IMR-90 (cell line): ENCODE data around the gene TAAR1. TPM values are rescaled to one million over a fixed set of nuclear protein-coding genes. Genes with fewer than 3 reads are reported as not detected.
"Not testable (repeated sequence)": the region's sequence is repeated elsewhere in the genome, so short reads cannot be mapped to it uniquely, and the experiment has no call there.

Experiments used
- ATAC-seq: fragments of 200-7000 bp; cut with Tn5 transposase; 2 replicates; pipeline ENCODE4 v1.9.1; 2020; ENCODE audit warnings: low read depth, mild to moderate bottlenecking, moderate library complexity
- BruUV-seq: library from RNA; stranded (reverse); fragments of 400-500 nt; replicated peaks from 2 replicates; lab custom pipeline; 2021; lab: Mats Ljungman, UMichigan
- CTCF ChIA-PET: fragments of 300-600 bp; formaldehyde crosslinking; extraction: SDS; loops from one replicate; lab custom pipeline; 2021; ENCODE audit warnings: antibody characterized with exemption; lab: Yijun Ruan, JAX
- POLR2A ChIA-PET: fragments of 300-600 bp; sonication (Branson Sonifier 250); formaldehyde crosslinking; loops from one replicate; lab custom pipeline; 2022; ENCODE audit warnings: antibody characterized with exemption; ENCODE audit not compliant: unreplicated experiment; lab: Charles Lee
- DNase-seq: peaks from one replicate; pipeline ENCODE4 v3.0.0; 2013
- H2AFZ ChIP-seq: replicated peaks from 2 replicates; pipeline ENCODE3; 2013; ENCODE audit warnings: low read length, mild to moderate bottlenecking; ENCODE audit not compliant: poor library complexity
- H2AK5ac ChIP-seq: 2 replicates; pipeline ENCODE4 v1.6.1; 2013; ENCODE audit warnings: low read depth, low read length, inconsistent platforms
- H2AK9ac ChIP-seq: replicated peaks from 2 replicates; pipeline ENCODE3; 2013; ENCODE audit warnings: mild to moderate bottlenecking, low read depth, low read length, moderate library complexity; ENCODE audit not compliant: poor library complexity
- H2BK120ac ChIP-seq: 2 replicates; pipeline ENCODE4 v1.6.1; 2013; ENCODE audit warnings: low read depth, low read length, inconsistent platforms
- H2BK15ac ChIP-seq: 3 replicates; pipeline ENCODE4 v1.6.1; 2013; ENCODE audit warnings: low read depth, low read length, inconsistent platforms
- H2BK20ac ChIP-seq: 2 replicates; pipeline ENCODE4 v1.6.1; 2013; ENCODE audit warnings: low read depth, mild to moderate bottlenecking, inconsistent platforms, low read length, moderate library complexity
- H2BK5ac ChIP-seq: 2 replicates; pipeline ENCODE4 v1.6.1; 2013; ENCODE audit warnings: mild to moderate bottlenecking, low read depth, low read length, inconsistent platforms; ENCODE audit not compliant: poor library complexity, severe bottlenecking
- H3K14ac ChIP-seq: replicated peaks from 2 replicates; pipeline ENCODE4 v1.6.1; 2013; ENCODE audit warnings: low read depth, low read length, inconsistent platforms
- H3K18ac ChIP-seq: 2 replicates; pipeline ENCODE4 v1.6.1; 2013; ENCODE audit warnings: low read depth, low read length, control low read depth
- H3K23ac ChIP-seq: 2 replicates; pipeline ENCODE4 v1.6.1; 2013; ENCODE audit warnings: low read depth, low read length, inconsistent platforms
- H3K27ac ChIP-seq: 2 replicates; pipeline ENCODE4 v1.5.1; 2013; ENCODE audit warnings: mild to moderate bottlenecking, control low read depth, low read length; ENCODE audit not compliant: insufficient read depth
- H3K27me3 ChIP-seq: 2 replicates; pipeline ENCODE4 v1.6.1; 2013; ENCODE audit warnings: low read length; ENCODE audit not compliant: control insufficient read depth, insufficient read depth
- H3K36me3 ChIP-seq: 2 replicates; pipeline ENCODE4 v1.6.1; 2013; ENCODE audit warnings: low read length, mixed read lengths; ENCODE audit not compliant: control insufficient read depth, insufficient read depth
- H3K4ac ChIP-seq: 2 replicates; pipeline ENCODE4 v1.6.1; 2013; ENCODE audit warnings: low read depth, low read length, inconsistent platforms
- H3K4me1 ChIP-seq: 2 replicates; pipeline ENCODE4 v1.6.1; 2013; ENCODE audit warnings: low read length, mixed read lengths; ENCODE audit not compliant: control insufficient read depth, insufficient read depth
- H3K4me2 ChIP-seq: 2 replicates; pipeline ENCODE4 v1.6.1; 2013; ENCODE audit warnings: low read depth, mild to moderate bottlenecking, control low read depth, low read length, moderate library complexity
- H3K4me3 ChIP-seq: 2 replicates; pipeline ENCODE4 v1.5.1; 2013; ENCODE audit warnings: low read depth, mild to moderate bottlenecking, control low read depth, low read length, moderate library complexity; ENCODE audit not compliant: insufficient read depth
- H3K56ac ChIP-seq: 2 replicates; pipeline ENCODE4 v1.6.1; 2013; ENCODE audit warnings: low read length, inconsistent platforms; ENCODE audit not compliant: insufficient read depth; ENCODE audit errors: extremely low read depth
- H3K79me1 ChIP-seq, 2 experiments: 2 replicates each; pipeline ENCODE4 v1.6.1; 2013; ENCODE audit warnings: low read length in 2 of 2, inconsistent platforms in 1 of 2, low read depth in 1 of 2
- H3K9ac ChIP-seq: 2 replicates; pipeline ENCODE4 v1.6.1; 2013; ENCODE audit warnings: low read depth, low read length, control low read depth
- H3K9me1 ChIP-seq: 2 replicates; pipeline ENCODE4 v1.6.1; 2013; ENCODE audit warnings: low read length, inconsistent platforms; ENCODE audit not compliant: insufficient read depth
- H3K9me3 ChIP-seq: 2 replicates; pipeline ENCODE4 v1.6.1; 2013; ENCODE audit warnings: low read length; ENCODE audit not compliant: control insufficient read depth, insufficient read depth
- H4K20me1 ChIP-seq: 2 replicates; pipeline ENCODE4 v1.6.1; 2013; ENCODE audit warnings: low read length, inconsistent platforms; ENCODE audit not compliant: insufficient read depth
- H4K5ac ChIP-seq: 2 replicates; pipeline ENCODE4 v1.6.1; 2013; ENCODE audit warnings: mild to moderate bottlenecking, low read depth, low read length, control low read depth
- H4K8ac ChIP-seq, 2 experiments: 2 replicates each; pipeline ENCODE4 v1.6.1; 2013; ENCODE audit warnings: low read depth in 2 of 2, low read length in 2 of 2, control low read depth in 1 of 2, inconsistent platforms in 1 of 2
- H4K91ac ChIP-seq: 2 replicates; pipeline ENCODE4 v1.6.1; 2013; ENCODE audit warnings: low read depth, low read length, inconsistent platforms; ENCODE audit not compliant: insufficient read depth
- dilution Hi-C: fragments of 300-500 bp; cut with HindIII; formaldehyde crosslinking; loops from one replicate; pipeline ENCODE4 v1.14.3; 2018; ENCODE audit warnings: low sequenced_read_pairs; ENCODE audit not compliant: unreplicated experiment
- in situ Hi-C: fragments of 300-500 bp; cut with MboI; formaldehyde crosslinking; loops from 3 replicates; pipeline ENCODE4 v1.14.3; 2019; ENCODE audit warnings: low sequenced_read_pairs, inconsistent platforms, mixed read lengths
- intact Hi-C: fragments of 100-400 bp; cut with micrococcal nuclease; formaldehyde crosslinking; loops from 2 replicates; pipeline ENCODE4 v1.10.0; 2022
- polyA plus RNA-seq, 3 experiments: library from polyadenylated mRNA; depleted of rRNA; stranded (reverse); fragments of >200 nt; gene quantifications; 2 replicates each; pipeline ENCODE4 v1.2.3, GENCODE V29; 2012; ENCODE audit warnings: low replicate concordance in 1 of 3
- total RNA-seq: library from RNA; depleted of rRNA; stranded (reverse); fragments of >200 nt; gene quantifications from 2 replicates; pipeline ENCODE4 v1.2.3, GENCODE V29; 2012

Gene TAAR1
- total and polyA plus RNA-seq, 2 of the 4 experiments (the other 2 are of a cell fraction) = not detected

GRCh38 chr6:132600900-132601299 lies 58.1 kb downstream of the TAAR1 start:
- H4K20me1 ChIP-seq, H3K4me3 ChIP-seq, H3K79me1 ChIP-seq, H3K14ac ChIP-seq, BruUV-seq, H2AFZ ChIP-seq, H3K9ac ChIP-seq, intact Hi-C loops, H4K8ac ChIP-seq, DNase-seq, in situ Hi-C loops, H3K18ac ChIP-seq, H2BK20ac ChIP-seq, H4K91ac ChIP-seq, ATAC-seq, H3K23ac ChIP-seq, H3K36me3 ChIP-seq, H4K5ac ChIP-seq, H3K27ac ChIP-seq, POLR2A ChIA-PET, H3K4me2 ChIP-seq, dilution Hi-C loops, H3K4me1 ChIP-seq, CTCF ChIA-PET, H3K9me1 ChIP-seq, H3K4ac ChIP-seq, H2BK120ac ChIP-seq, H3K9me3 ChIP-seq, H2BK5ac ChIP-seq, H2AK5ac ChIP-seq, H2BK15ac ChIP-seq, H2AK9ac ChIP-seq, H3K56ac ChIP-seq: not testable (repeated sequence)
- peaks cover 22% of the 10 kb centered on the region for H3K27me3 ChIP-seq
